Stimulated activated CD4-positive, alpha-beta T cell treated with anti-CD3 and anti-CD28 coated beads, Interleukin-2, amount 100 ng/mL, for 4 hours (primary cell): ENCODE data around the gene CDKN2AIPNL.
A peak's percentile ranks its signal among the peaks of the same experiment; 100 is the strongest.
"Not testable (repeated sequence)": the region's sequence is repeated elsewhere in the genome, so short reads cannot be mapped to it uniquely, and the experiment has no call there.

Experiments
- DNase-seq: peaks from one replicate; pipeline ENCODE4 v3.0.0-alpha.2; 2020; ENCODE audit warnings: low read depth

CDKN2AIPNL gene

DNA sequence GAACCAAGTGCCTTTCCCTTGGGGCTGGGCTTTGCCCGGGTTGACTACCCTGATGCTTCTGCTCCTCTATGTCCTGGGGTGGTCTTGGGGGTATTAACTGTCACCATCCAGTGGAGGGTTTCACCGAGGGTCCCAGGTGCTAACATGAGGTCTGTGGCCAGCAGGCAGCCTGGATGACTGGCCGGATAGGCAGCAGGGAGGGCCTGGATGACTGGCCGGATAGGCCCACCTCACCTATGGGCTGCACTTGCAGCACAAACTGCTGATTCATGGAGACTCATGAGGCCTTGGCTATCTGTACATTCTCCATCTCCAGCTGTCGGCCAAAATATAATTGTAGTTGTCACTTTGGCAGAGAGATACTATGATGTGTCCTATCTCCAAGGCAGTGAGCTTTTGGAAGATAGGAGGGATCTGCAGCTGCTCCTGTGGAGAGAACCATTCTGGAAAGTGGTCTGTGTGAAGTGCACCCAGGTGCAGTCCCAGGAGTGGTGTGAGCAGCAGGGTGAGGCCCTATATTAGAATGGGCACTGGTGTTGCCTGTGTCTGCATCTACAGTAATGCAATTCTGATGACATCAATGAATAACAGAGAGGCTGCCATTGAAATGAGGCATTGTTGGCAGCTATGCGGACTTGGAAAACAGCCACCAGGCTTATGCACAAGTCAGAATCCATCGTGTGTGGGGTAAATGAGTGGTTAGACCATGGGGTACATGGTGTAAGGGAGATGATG lies 26.3 kb upstream of the CDKN2AIPNL start:
- DNase-seq, result no peak

DNA sequence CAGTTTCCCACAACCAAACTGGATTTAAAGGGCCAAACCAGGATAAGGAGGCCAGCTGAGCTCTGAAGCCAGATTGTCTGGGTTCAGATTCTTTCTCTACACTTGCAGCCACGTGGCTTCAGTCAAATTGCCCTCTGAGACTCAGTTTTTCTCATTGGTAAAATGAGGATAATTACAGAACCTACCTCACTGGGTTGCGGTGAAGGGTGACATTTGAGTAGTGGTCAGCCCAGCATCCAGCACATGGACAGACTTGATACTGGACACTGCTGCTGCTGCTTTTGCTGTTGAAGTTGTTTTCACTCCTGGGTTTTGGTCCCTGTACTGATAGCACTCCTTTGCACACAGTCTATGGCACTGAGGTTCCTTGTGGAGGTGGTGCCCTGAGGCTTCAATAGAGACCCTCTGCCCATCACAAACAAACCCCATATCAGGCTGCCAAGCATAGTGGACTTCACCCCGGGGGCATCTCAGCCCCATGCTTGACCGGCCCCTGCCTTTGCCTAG lies 25.7 kb upstream of the CDKN2AIPNL start:
- DNase-seq, result no peak

DNA sequence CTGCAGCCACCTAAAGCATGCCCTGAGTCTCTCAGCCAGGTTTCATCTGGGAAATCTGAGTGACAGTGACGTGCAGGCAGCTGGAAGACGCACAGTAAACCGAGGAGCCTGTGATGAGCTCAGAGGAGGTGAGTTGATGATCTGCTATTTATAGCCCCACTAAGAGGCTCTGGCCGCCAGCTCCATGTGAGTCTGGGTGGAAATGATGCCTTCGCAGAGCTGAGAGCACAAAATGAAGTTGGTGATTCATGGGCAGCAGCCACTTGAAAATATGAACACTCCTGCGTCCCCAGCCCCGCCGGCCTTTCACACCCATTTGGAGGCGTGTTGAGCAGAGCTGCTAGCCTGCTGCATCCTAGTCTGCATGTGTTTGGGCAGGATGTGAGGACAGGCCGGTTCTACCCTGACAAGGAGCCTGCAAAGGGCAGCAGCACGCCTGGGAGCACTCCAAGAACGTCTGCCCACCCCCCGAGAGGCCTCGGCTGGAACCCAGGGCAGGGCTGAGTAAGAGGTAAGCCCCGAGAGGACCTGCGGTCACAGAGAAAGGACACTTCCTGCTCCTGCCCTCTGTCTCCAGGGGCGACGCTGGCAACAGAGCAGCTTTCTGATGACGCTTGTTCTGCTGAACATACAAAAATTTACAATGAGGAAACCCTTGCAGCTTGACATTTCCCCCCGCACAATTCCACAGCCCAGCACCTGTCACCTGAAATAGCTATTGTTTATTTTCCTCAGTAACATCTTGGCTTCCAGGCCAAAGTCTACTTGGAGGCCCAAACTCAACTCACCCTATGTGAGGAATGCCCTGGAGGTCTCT lies 25.1 kb upstream of the CDKN2AIPNL start:
- peak; percentile 6 for DNase-seq

DNA sequence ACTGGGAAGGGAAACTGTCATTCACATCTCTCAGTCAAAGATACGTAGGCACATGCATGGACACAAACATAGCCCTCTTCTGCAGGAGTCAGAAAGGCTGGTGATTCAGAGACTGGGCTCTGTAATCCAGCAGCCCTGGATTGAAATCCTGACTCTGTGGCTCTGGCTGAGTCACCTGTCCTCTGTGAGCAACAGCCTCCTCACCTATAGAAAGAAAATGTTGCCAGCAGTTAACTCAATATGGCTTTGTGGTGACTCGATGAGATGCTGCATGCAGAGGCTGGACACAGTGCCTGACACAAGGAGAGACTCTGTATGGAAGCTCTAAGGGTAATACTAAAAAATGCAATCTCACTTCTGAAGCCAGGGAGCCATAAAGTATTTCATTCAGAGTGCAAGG lies 23.9 kb upstream of the CDKN2AIPNL start:
- no peak for DNase-seq

DNA sequence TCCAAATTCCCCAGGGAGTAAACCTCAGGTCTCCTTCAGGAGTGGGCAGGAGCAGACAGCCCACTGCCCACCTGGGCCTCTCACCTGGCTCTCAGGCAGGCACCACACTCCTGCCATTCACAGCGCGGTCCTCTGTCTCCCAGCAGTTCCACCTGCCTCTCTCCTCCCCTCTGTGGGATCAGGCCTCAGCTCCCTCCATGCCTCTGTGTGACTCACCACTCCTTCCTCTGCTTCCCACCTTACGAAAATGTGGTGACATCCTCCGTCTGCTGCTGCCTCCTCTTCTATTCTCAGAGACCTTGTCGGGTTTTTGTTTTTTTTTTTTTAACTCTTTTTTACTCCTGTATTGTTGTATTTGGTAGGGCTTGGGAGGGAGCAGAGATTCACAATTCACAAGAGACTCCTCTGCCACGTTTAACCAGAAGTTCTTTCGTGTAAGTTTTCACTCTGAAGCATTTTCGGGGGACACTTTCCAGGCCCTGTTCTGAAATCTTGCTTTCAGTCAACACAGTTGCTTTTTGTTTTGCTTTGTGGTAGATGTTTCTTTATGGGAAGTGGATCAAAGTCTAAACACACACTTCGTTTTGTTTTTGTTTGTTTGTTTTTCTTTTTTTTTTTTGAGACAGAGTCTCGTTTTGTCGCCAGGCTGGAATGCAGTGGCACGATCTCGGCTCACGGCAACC lies 21.1 kb upstream of the CDKN2AIPNL start:
- DNase-seq, result no peak

DNA sequence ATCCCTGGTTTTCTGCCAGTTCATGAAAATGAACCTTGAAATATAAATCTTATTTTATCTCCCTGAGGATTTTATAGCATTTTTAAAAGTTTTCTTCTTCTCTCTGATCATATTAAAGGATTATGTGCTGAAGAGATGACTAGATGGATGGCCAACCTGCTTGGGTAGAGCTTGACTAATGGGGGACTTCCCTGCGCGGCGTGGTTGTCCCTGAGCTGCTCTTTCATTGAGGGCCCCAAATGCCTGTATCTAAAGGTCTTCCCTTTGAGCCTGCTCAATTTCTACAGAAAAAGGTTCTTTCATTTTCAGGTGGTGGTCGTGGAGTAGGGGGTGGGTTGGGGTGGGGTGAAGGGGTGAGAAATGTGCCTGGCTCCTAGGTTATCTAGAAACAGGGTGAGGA lies 20.5 kb upstream of the CDKN2AIPNL start:
- DNase-seq, result no peak

DNA sequence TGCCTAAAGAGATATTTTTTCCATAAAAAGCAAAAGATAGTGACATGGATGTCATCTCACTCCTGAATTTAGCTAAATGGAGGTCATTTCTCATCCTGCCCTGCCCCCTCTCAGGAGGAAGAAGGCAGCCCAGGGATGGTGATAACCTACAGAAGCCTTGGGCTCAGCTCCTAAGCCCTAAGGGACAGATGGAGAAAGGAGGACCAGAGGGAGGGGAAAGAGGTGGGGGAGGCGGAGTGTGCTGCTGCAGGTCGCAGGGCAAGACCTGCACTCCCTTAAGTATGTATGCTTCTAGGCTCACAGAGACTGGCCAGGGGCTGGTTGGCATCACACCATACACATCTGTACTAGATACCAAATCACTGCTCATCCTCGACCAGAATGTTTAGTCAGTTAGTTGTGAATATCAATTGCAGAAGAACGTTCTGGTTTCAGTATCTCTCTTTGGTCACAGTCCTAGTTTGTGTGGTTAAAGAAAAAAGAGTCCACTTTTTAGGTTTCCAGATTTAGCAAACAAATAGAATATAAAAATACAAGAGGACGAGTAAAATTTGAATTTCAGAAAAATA lies 18.4 kb upstream of the CDKN2AIPNL start:
- DNase-seq, result no peak

DNA sequence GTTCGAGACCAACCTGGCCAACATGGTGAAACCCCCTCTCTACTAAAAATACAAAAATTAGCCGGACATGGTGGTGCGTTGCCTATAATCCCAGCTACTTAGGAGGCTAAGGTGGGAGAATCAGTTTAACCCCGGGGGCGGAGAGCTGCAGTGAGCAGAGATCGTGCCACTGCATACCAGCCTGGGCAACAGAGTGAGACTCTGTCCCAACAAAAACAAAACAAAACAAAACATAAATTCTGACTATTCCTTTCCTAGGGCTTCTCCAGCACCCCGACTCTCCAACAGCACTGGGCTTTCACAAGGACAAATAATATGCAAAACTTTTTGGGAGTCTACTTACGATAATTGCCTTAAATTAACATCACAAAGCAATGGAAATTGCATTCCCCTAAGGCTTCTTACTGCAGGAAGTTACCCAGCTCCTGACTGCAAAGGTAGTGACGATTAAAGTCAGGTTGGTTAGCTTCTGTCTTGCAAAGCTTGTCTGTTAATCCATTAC lies 15.9 kb upstream of the CDKN2AIPNL start:
- DNase-seq, result no peak

DNA sequence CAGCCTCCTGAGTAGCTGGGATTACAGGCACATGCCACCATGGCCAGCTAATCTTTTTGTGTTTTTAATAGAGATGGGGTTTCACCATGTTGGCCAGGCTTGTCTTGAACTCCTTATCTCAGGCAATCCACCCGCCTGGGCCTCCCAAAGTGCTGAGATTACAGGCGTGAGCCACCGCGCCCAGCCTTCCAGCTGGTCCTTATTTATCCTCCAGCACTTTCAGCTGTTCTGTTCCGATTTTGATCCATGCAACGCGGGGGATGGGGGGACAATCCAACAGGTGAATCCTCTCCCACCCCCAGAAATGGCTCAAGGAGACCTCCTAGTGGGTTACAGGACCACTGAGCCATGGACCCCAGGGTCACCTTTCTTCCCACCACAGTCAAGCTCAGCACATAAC lies 14.7 kb upstream of the CDKN2AIPNL start:
- no peak for DNase-seq

DNA sequence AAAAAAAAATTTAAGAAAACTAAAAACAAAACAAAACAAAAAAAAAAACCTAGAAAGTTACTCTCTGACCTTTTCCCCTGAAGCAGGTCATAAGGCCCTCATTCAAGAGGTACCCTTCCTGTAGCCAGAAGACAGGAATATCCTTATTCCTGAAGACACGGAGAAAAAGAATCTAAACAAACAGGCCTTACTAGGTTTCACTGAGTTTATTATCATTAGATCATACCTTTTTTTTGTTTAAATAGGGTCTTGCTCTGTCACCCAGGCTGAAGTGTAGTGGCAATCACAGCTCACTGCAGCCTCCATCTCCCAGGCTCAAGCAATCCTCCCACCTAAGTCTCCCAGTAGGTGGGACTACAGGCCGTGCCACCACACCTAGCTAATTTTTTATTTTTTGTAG lies 11.7 kb upstream of the CDKN2AIPNL start:
- DNase-seq, result no peak

DNA sequence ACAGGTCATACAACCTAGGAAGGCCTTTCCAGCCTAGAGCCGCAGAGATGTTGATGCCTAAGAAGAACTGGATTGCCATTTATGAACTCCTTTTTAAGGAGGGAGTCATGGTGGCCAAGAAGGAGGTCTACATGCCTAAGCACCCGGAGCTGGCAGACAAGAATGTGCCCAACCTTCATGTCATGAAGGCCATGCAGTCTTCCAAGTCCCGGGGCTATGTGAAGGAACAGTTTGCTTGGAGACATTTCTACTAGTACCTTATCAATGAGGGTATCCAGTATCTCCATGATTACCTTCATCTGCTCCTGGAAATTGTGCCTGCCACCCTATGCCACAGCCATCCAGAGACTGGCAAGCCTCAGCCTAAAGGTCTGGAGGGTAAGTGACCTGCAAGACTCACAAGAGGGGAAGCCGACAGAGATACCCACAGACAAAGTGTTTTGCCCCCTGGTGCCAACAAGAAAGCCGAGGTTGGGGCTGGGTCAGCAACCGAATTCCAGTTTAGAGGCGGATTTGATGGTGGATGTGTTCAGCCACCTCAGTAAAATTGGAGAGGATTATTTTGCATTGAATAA lies 11.2 kb upstream of the CDKN2AIPNL start:
- DNase-seq, result no peak

DNA sequence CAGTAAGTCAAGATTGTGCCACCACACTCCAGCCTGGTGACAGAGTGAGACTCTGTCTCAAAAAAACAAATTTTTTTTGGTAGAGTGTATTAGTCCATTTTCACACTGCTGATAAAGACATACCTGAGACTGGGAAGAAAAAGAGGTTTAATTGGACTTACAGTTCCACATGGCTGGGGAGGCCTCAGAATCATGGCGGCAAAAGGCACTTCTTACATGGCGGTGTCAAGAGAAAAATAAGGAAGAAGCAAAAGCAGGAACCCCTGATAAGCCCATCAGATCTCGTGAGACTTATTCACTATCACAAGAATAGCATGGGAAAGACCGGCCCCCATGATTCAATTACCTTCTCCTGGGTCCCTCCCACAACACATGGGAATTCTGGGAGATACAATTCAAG lies 9.4 kb upstream of the CDKN2AIPNL start:
- DNase-seq, result not testable (repeated sequence)

DNA sequence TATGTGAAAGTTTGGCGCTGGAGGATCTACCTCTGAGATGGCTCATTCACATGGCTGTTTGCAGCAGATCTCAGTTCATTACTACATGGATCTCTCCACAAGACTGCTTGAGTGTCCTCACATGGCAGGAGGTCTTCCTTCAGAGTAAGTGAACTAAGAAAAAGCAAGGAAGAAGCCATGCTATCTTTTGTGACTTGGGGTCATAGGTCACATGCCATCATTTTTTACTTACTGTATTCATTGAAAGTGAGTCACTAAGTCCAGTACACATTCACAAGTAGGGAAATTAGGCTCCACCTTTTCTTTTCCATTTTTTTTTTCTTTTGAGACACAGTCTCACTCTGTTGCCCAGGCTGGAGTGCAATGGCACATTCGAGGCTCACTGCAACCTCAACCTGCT lies 8.7 kb upstream of the CDKN2AIPNL start:
- no peak for DNase-seq

DNA sequence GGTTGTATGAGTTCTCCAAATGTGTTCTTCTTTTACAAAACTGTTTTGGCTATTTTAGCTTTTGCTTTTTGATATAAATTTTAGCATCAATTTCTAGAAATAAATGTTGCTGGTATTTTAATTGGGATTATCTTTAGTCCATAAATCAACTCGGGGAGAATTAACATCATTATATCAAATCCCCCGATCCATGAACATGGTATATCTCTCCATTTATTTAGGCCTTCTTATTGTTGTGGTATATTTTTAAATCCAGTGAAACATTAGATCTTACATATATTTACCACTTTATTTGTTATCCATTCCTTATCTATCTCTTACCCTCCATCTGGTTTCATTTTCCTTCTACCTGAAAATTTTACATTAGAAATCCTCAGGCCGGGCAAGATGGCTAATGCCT lies 7.3 kb upstream of the CDKN2AIPNL start:
- no peak for DNase-seq

DNA sequence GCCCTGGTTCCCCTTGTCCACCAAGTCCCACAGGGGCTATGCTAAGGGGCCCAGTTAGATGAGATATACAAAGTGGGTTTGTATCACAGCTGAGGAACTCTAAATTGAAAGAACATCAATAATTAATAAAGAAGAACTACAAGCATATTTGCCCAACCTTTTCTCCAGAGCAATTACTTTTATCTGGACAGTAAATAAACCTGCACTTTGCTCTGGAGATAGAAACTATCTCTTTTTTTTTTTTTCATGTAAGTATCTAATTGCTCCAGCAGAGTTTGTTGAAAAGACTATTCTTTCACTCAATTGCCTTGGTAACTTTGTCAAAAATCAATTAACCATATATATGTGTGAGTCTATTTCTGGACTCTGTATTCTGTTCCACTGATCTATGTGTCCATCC lies 6.0 kb upstream of the CDKN2AIPNL start:
- DNase-seq, result no peak

DNA sequence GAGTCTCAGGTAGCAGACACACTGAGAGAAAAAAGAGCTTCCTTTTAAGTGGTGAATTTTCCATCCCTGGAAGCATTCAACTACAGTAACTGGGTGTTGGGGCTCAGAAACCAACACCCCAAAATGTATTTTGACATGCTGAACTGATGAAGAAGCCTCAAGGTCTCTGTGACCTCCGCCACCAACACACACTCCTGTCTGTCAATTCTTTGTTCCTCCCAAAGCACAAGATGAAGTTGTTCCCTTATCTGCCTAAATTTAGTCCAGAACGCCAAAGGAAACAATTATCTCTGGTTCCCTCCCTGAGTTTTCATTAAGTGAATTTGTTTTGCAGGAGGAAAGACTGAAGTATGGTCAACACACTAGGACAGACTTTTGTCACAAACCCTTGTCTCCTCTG lies 1.4 kb upstream of the CDKN2AIPNL start:
- no peak for DNase-seq

DNA sequence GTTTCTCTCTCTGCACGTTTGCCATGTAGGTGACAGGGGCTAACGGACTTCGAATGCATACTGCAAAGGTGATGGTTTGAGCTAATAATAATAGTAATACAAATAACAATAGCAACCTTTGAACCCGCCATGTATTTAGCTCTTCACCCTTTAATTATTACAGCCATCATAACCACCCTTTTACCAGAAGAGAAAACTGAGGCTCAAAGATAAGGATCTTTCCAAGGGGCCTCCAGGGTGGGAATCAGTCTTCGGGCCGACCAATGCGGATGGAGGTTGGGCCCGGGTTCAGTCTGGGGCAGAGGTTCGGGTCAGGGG lies 494 bp downstream of the CDKN2AIPNL start:
- no peak for DNase-seq

DNA sequence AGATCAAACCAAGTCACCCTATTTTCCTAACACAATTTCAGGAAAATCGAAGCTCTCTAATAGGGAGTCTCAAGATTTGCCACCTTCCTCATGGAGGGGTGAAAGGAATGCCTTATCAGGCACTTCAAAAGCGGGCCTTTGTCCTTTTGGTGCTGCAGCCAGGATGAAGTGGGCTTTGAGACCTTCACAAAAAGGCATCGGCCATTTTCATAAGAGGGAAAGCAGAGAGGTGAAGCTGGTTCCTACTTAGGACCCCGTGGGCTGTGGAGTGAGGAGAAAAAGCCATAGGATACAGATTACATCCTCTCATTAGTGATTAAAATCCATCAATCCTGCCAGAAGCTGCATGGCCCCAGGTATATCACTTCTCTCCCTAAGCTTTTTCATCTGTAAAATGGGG lies 859 bp downstream of the CDKN2AIPNL start:
- no peak for DNase-seq

DNA sequence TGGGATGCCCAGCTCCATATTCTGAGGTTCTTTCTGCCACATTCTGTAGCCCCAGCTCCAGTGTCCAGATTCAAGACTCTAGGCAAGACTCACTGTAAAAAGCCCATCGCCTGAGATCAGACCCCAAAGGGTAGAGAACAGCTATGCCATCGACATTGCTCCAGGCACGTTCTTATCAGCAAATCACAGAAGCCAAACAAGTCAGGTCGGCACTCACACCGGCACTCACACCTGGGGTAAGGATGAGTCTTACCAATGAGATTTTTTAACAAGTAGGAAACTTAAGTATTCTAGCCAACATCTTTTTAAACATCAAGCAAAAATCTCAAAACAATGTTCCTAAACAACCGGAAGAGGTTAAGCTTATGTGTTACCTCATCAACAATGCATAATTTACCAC lies 2.4 kb downstream of the CDKN2AIPNL start:
- DNase-seq, result no peak

DNA sequence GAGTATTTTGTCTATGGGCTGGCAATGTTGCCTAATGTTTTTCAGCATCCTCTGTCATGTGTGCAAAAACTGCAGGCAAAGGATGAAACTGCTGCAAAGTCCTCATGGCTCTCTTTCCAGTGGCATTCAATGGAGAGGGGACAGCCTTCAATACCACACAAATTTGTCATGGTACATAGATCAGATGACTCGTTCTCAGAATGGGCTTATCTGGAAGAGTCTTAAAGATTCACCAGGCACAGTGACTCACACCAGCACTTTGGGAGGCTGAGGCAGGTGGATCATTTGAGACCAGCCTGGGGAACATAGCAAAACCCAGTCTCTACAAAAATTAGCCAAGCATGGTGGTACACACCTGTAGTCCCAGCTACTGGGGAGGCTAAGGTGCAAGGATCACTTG lies 5.3 kb downstream of the CDKN2AIPNL start:
- DNase-seq, result no peak

DNA sequence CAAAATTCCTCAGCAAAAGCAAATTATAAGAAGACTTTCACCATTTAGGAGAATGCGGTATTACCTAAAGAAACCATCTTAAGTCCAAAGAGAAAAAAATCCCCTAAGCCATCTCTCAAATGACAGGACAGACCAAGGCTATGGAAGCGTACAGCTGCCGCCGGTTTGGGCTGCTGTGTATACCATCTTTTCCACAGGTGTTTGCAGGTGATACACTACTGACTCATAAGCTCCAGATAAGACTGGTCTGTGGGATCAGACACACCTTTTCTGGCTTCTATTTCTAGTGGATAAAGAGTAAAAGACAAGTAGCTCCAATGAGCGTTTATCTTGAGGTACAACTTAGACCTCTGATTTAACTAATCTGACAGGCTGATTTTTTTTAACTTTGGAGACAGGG lies 7.7 kb downstream of the CDKN2AIPNL start:
- DNase-seq, result no peak

DNA sequence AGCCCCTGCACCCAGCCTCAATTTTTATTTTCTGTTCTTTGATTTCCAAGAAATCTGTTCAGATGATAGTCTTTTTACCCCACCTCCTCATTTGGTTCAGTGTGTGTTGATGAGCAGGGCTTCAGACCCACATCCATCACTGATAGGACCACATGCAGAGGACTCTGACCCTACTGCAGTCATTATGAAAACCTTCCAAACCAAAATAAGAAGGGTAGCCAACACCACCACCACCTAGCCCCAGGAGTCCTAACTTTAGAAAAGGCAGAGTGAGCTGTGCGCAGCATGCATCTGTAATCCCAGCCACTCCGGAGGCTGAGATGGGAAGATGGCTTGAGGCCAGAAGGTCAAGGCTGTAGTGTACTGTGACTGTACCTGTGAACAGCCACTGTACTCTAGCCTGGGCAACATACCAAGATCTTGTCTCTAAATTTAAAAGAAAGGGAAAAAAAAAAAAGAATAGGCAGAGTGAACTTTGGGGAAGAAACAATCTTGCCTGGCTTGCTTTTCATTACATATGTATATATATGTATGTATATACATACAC lies 13.0 kb downstream of the CDKN2AIPNL start:
- no peak for DNase-seq
